CD4-positive, alpha-beta T cell treated with Interferon alpha-2 for 1 hour (primary cell): ENCODE results near the gene CBX5.
A peak's percentile ranks its signal among the peaks of the same experiment; 100 is the strongest.
"Not testable (repeated sequence)": the region's sequence is repeated elsewhere in the genome, so short reads cannot be mapped to it uniquely, and the experiment has no call there.

ENCODE experiments used
- DNase-seq, 2 donors: peaks; one replicate each; pipeline ENCODE4 v3.0.0-alpha.2; 2020 to 2022

The CBX5 gene

GRCh38 chr12:54195737-54196347, 84.1 kb downstream of the CBX5 start:
- DNase-seq, result peak; percentile 13 to 47

GRCh38 chr12:54195080-54195736, 84.7 kb downstream of the CBX5 start:
- no peak for DNase-seq

GRCh38 chr12:54194611-54195010, 85.3 kb downstream of the CBX5 start:
- not testable (repeated sequence) for DNase-seq

- DNase-seq, result no peak
Observed at GRCh38 chr12:54193434-54193833, 86.5 kb downstream of the CBX5 start.

GRCh38 chr12:54191550-54192022, 88.3 kb downstream of the CBX5 start:
- DNase-seq, result peak; percentile 82 to 85

GRCh38 chr12:54191126-54191525, 88.8 kb downstream of the CBX5 start:
- DNase-seq, result no peak

GRCh38 chr12:54189198-54189539, 90.8 kb downstream of the CBX5 start:
- DNase-seq, result no peak

- DNase-seq, result no peak
Observed at GRCh38 chr12:54187075-54187474, 92.8 kb downstream of the CBX5 start.

GRCh38 chr12:54185919-54186318, 94.0 kb downstream of the CBX5 start:
- no peak for DNase-seq

GRCh38 chr12:54185297-54185696, 94.6 kb downstream of the CBX5 start:
- DNase-seq, result not testable (repeated sequence)

GRCh38 chr12:54184024-54184805, 95.7 kb downstream of the CBX5 start:
- no peak for DNase-seq

GRCh38 chr12:54182981-54183380, 96.9 kb downstream of the CBX5 start:
- no peak for DNase-seq

- DNase-seq, result no peak
Observed at GRCh38 chr12:54182086-54182485, 97.8 kb downstream of the CBX5 start.
